GM12878 (cell line): ENCODE results near the gene ILF2. TPM values are rescaled to one million over a fixed set of nuclear protein-coding genes. Genes with fewer than 3 reads are reported as not detected.

Experiments used
- CBX5 ChIP-seq: sonication (generic); IDR thresholded peaks from 2 replicates; pipeline ENCODE4 v1.6.1; 2016; ENCODE audit warnings: low read depth, moderate library complexity, mild to moderate bottlenecking, inconsistent platforms
- CEBPZ ChIP-seq: fragments of 150-350 bp; IDR thresholded peaks from 2 replicates; pipeline ENCODE4 v1.6.1; 2016; ENCODE audit warnings: low read depth, low read length
- HDGF ChIP-seq: fragments of 450-650 bp; IDR thresholded peaks from 2 replicates; pipeline ENCODE4 v1.6.1; 2016; ENCODE audit warnings: antibody characterized with exemption
- JUNB ChIP-seq: IDR thresholded peaks from 2 replicates; pipeline ENCODE4 v1.6.1; 2016; ENCODE audit warnings: antibody characterized with exemption, mild to moderate bottlenecking
- JUND ChIP-seq: IDR thresholded peaks from 2 replicates; pipeline ENCODE4 v1.6.1; 2012; ENCODE audit warnings: low read depth, mild to moderate bottlenecking, low read length, improper control_type of control experiment, moderate library complexity
- NR2F1 ChIP-seq: fragments of 450-650 bp; conservative IDR thresholded peaks from 2 replicates; pipeline ENCODE4 v1.6.1; 2017; ENCODE audit warnings: mild to moderate bottlenecking
- SMAD5 ChIP-seq: IDR thresholded peaks from 2 replicates; pipeline ENCODE4 v1.6.1; 2016; ENCODE audit warnings: antibody characterized with exemption, low read depth
- ZBTB11 ChIP-seq: fragments of 450-650 bp; formaldehyde crosslinking; IDR thresholded peaks from 2 replicates; pipeline ENCODE4 v1.5.0; 2022; ENCODE audit warnings: mild to moderate bottlenecking, missing genetic modification characterization
- microRNA-seq: library from miRNA; unstranded; fragments of <30 nt; microRNA quantifications from one replicate; pipeline ENCODE4, GENCODE V29; 2018
- polyA plus RNA-seq, 11 experiments: library from polyadenylated mRNA; depleted of rRNA in 4 of 11; unstranded in 6 of 11; stranded (reverse) in 5 of 11; fragments of >200 nt; fragmentation: Nextera tagmentation in 4 of 11; fragmentation: Illumina TruSeq in 1 of 11; extraction: Ambion mirVana in 4 of 11; extraction: Trizol in 1 of 11; gene quantifications; 1 replicate in 1 of 11; 2 replicates in 10 of 11; pipeline versions ENCODE4 v1.2.1 to v1.2.3, GENCODE V29; 2011 to 2016; ENCODE audit warnings: inconsistent platforms in 2 of 11, missing spikeins in 2 of 11, low read depth in 1 of 11
- small RNA-seq: library from RNA; depleted of rRNA; stranded (forward); fragments of <200 nt; gene quantifications from one replicate; pipeline ENCODE3, GENCODE V24; 2014
- total RNA-seq, 4 experiments: library from RNA; depleted of rRNA in 3 of 4; stranded (reverse); fragments of >200 nt in 3 of 4; fragmentation: Illumina TruSeq in 1 of 4; extraction: Trizol in 1 of 4; gene quantifications; 2 replicates each; pipeline versions ENCODE4 v1.2.1 to v1.2.3, GENCODE V29; 2013 to 2021

ILF2 gene
- total and polyA plus RNA-seq, 10 of the 15 experiments (the other 5 are each of a cell fraction or from before 2014, with no cell fraction given) = 261 to 520 (median 449) TPM

- TF ChIP-seq CEBPZ = no peak
- TF ChIP-seq SMAD5 = no peak
- no peak for TF ChIP-seq NR2F1
- no peak for TF ChIP-seq JUNB
- no peak for TF ChIP-seq HDGF
- TF ChIP-seq JUND = no peak
- TF ChIP-seq ZBTB11 (CRISPR knock-in tag) = no peak
- no peak for TF ChIP-seq CBX5
Measured at GRCh38 chr1:153612111-153612754, 58.6 kb downstream of the ILF2 start (continued).

Small RNAs within 50 kb of the gene (microRNA-seq; reads per million reads assigned to microRNA genes)
- not detected for gene MIR8083

Small RNAs within 50 kb of the gene (small RNA-seq; reads per million reads assigned to genes)
- not detected for gene MIR8083
- not detected for gene RN7SL372P

Other genes starting within 250 kb of the ILF2 start
Only the 7 nearest of the 15 such genes appear.
- gene S100A14, start 54.7 kb downstream of the ILF2 start, total RNA-seq (2014; rRNA removed) = 0.28 and 0.33 TPM in 2 replicates
- 0.28 TPM in 1 of 2 replicates, not detected in the other for gene S100A14, start 54.7 kb downstream of the ILF2 start, total RNA-seq (2014; rRNA removed; fragmentation: Illumina TruSeq; extraction: Trizol)
- gene S100A14, start 54.7 kb downstream of the ILF2 start, total RNA-seq (2021) = 0.53 and 0.54 TPM in 2 replicates
- gene S100A14, start 54.7 kb downstream of the ILF2 start, polyA plus RNA-seq (2011; rRNA removed) = 0.58 and 0.89 TPM in 2 replicates
- gene S100A14, start 54.7 kb downstream of the ILF2 start, polyA plus RNA-seq (2014; fragmentation: Illumina TruSeq; extraction: Trizol) = 0.35 and 0.46 TPM in 2 replicates
- gene S100A14, start 54.7 kb downstream of the ILF2 start, polyA plus RNA-seq (2014; fragmentation: Nextera tagmentation; extraction: Ambion mirVana) = under 1 TPM in 1 of 2 experiments, not detected in 1; 0.20 TPM
- 0.28 and 0.77 TPM in 2 replicates for gene S100A14, start 54.7 kb downstream of the ILF2 start, polyA plus RNA-seq (2014; rRNA removed)
- gene S100A14, start 54.7 kb downstream of the ILF2 start, polyA plus RNA-seq (2016; fragmentation: Nextera tagmentation; extraction: Ambion mirVana) = not detected
- gene S100A13, start 43.5 kb downstream of the ILF2 start, total RNA-seq (2014; rRNA removed) = 6.2 and 8.1 TPM in 2 replicates
- 7.9 and 9.1 TPM in 2 replicates for gene S100A13, start 43.5 kb downstream of the ILF2 start, total RNA-seq (2014; rRNA removed; fragmentation: Illumina TruSeq; extraction: Trizol)
- gene S100A13, start 43.5 kb downstream of the ILF2 start, total RNA-seq (2021) = 10.3 and 12.8 TPM in 2 replicates
- 5.6 and 6.6 TPM in 2 replicates for gene S100A13, start 43.5 kb downstream of the ILF2 start, polyA plus RNA-seq (2011; rRNA removed)
- gene S100A13, start 43.5 kb downstream of the ILF2 start, polyA plus RNA-seq (2014; fragmentation: Illumina TruSeq; extraction: Trizol) = 10.1 and 10.3 TPM in 2 replicates
- gene S100A13, start 43.5 kb downstream of the ILF2 start, polyA plus RNA-seq (2014; fragmentation: Nextera tagmentation; extraction: Ambion mirVana) = 10 to 100 TPM; 29.7 to 30.9 TPM
- gene S100A13, start 43.5 kb downstream of the ILF2 start, polyA plus RNA-seq (2014; rRNA removed) = 13.0 and 17.1 TPM in 2 replicates
- gene S100A13, start 43.5 kb downstream of the ILF2 start, polyA plus RNA-seq (2016; fragmentation: Nextera tagmentation; extraction: Ambion mirVana) = 1 to 10 TPM; 5.7 to 7.3 TPM
- gene S100A1, start 42.6 kb downstream of the ILF2 start, total RNA-seq (2014; rRNA removed) = not detected in 2 replicates
- gene S100A1, start 42.6 kb downstream of the ILF2 start, total RNA-seq (2014; rRNA removed; fragmentation: Illumina TruSeq; extraction: Trizol) = not detected in 2 replicates
- gene S100A1, start 42.6 kb downstream of the ILF2 start, total RNA-seq (2021) = not detected in 2 replicates
- not detected in 2 replicates for gene S100A1, start 42.6 kb downstream of the ILF2 start, polyA plus RNA-seq (2011; rRNA removed)
- not detected in 2 replicates for gene S100A1, start 42.6 kb downstream of the ILF2 start, polyA plus RNA-seq (2014; fragmentation: Illumina TruSeq; extraction: Trizol)
- gene S100A1, start 42.6 kb downstream of the ILF2 start, polyA plus RNA-seq (2014; fragmentation: Nextera tagmentation; extraction: Ambion mirVana) = under 1 TPM in 1 of 2 experiments, not detected in 1; 0.13 TPM
- gene S100A1, start 42.6 kb downstream of the ILF2 start, polyA plus RNA-seq (2014; rRNA removed) = 0.03 TPM in 1 of 2 replicates, not detected in the other
- gene S100A1, start 42.6 kb downstream of the ILF2 start, polyA plus RNA-seq (2016; fragmentation: Nextera tagmentation; extraction: Ambion mirVana) = under 1 TPM in 1 of 2 experiments, not detected in 1; 0.29 TPM
- gene CHTOP, start 36.9 kb downstream of the ILF2 start, total RNA-seq (2014; rRNA removed) = 48.0 and 48.5 TPM in 2 replicates
- 46.5 and 48.7 TPM in 2 replicates for gene CHTOP, start 36.9 kb downstream of the ILF2 start, total RNA-seq (2014; rRNA removed; fragmentation: Illumina TruSeq; extraction: Trizol)
- 60.1 and 61.5 TPM in 2 replicates for gene CHTOP, start 36.9 kb downstream of the ILF2 start, total RNA-seq (2021)
- 93.8 and 98.9 TPM in 2 replicates for gene CHTOP, start 36.9 kb downstream of the ILF2 start, polyA plus RNA-seq (2011; rRNA removed)
- gene CHTOP, start 36.9 kb downstream of the ILF2 start, polyA plus RNA-seq (2014; fragmentation: Illumina TruSeq; extraction: Trizol) = 47.4 and 51.5 TPM in 2 replicates
- 10 to 100 TPM in 1 of 2 experiments, 1 to 10 TPM in 1; 8.4 to 15.9 TPM for gene CHTOP, start 36.9 kb downstream of the ILF2 start, polyA plus RNA-seq (2014; fragmentation: Nextera tagmentation; extraction: Ambion mirVana)
- 64.5 and 65.4 TPM in 2 replicates for gene CHTOP, start 36.9 kb downstream of the ILF2 start, polyA plus RNA-seq (2014; rRNA removed)
- 10 to 100 TPM; 53.1 to 56.2 TPM for gene CHTOP, start 36.9 kb downstream of the ILF2 start, polyA plus RNA-seq (2016; fragmentation: Nextera tagmentation; extraction: Ambion mirVana)
- gene SNAPIN, start 12.3 kb downstream of the ILF2 start, total RNA-seq (2014; rRNA removed) = 47.1 and 48.3 TPM in 2 replicates
- gene SNAPIN, start 12.3 kb downstream of the ILF2 start, total RNA-seq (2014; rRNA removed; fragmentation: Illumina TruSeq; extraction: Trizol) = 29.7 and 31.4 TPM in 2 replicates
- 25.7 and 30.8 TPM in 2 replicates for gene SNAPIN, start 12.3 kb downstream of the ILF2 start, total RNA-seq (2021)
- 37.8 and 40.6 TPM in 2 replicates for gene SNAPIN, start 12.3 kb downstream of the ILF2 start, polyA plus RNA-seq (2011; rRNA removed)
- 34.5 and 36.6 TPM in 2 replicates for gene SNAPIN, start 12.3 kb downstream of the ILF2 start, polyA plus RNA-seq (2014; fragmentation: Illumina TruSeq; extraction: Trizol)
- 10 to 100 TPM; 12.4 to 25.0 TPM for gene SNAPIN, start 12.3 kb downstream of the ILF2 start, polyA plus RNA-seq (2014; fragmentation: Nextera tagmentation; extraction: Ambion mirVana)
- gene SNAPIN, start 12.3 kb downstream of the ILF2 start, polyA plus RNA-seq (2014; rRNA removed) = 50.9 and 58.5 TPM in 2 replicates
- gene SNAPIN, start 12.3 kb downstream of the ILF2 start, polyA plus RNA-seq (2016; fragmentation: Nextera tagmentation; extraction: Ambion mirVana) = 10 to 100 TPM; 74.5 to 78.1 TPM
- gene NPR1, start 7.7 kb upstream of the ILF2 start, total RNA-seq (2014; rRNA removed) = 0.22 and 0.40 TPM in 2 replicates
- 0.13 and 0.18 TPM in 2 replicates for gene NPR1, start 7.7 kb upstream of the ILF2 start, total RNA-seq (2014; rRNA removed; fragmentation: Illumina TruSeq; extraction: Trizol)
- 0.56 and 0.72 TPM in 2 replicates for gene NPR1, start 7.7 kb upstream of the ILF2 start, total RNA-seq (2021)
- gene NPR1, start 7.7 kb upstream of the ILF2 start, polyA plus RNA-seq (2011; rRNA removed) = 1.3 and 2.1 TPM in 2 replicates
- gene NPR1, start 7.7 kb upstream of the ILF2 start, polyA plus RNA-seq (2014; fragmentation: Illumina TruSeq; extraction: Trizol) = 0.28 TPM in 1 of 2 replicates, not detected in the other
- under 1 TPM in 1 of 2 experiments, not detected in 1; 0.09 TPM for gene NPR1, start 7.7 kb upstream of the ILF2 start, polyA plus RNA-seq (2014; fragmentation: Nextera tagmentation; extraction: Ambion mirVana)
- 0.16 and 0.50 TPM in 2 replicates for gene NPR1, start 7.7 kb upstream of the ILF2 start, polyA plus RNA-seq (2014; rRNA removed)
- under 1 TPM; 0.14 to 0.17 TPM for gene NPR1, start 7.7 kb upstream of the ILF2 start, polyA plus RNA-seq (2016; fragmentation: Nextera tagmentation; extraction: Ambion mirVana)
- 32.7 and 36.1 TPM in 2 replicates for gene INTS3, start 57.1 kb upstream of the ILF2 start, total RNA-seq (2014; rRNA removed)
- gene INTS3, start 57.1 kb upstream of the ILF2 start, total RNA-seq (2014; rRNA removed; fragmentation: Illumina TruSeq; extraction: Trizol) = 25.0 and 25.2 TPM in 2 replicates
- gene INTS3, start 57.1 kb upstream of the ILF2 start, total RNA-seq (2021) = 44.0 and 48.3 TPM in 2 replicates
- gene INTS3, start 57.1 kb upstream of the ILF2 start, polyA plus RNA-seq (2011; rRNA removed) = 78.6 and 87.4 TPM in 2 replicates
- 36.3 and 37.1 TPM in 2 replicates for gene INTS3, start 57.1 kb upstream of the ILF2 start, polyA plus RNA-seq (2014; fragmentation: Illumina TruSeq; extraction: Trizol)
- 10 to 100 TPM; 12.6 to 14.0 TPM for gene INTS3, start 57.1 kb upstream of the ILF2 start, polyA plus RNA-seq (2014; fragmentation: Nextera tagmentation; extraction: Ambion mirVana)
- gene INTS3, start 57.1 kb upstream of the ILF2 start, polyA plus RNA-seq (2014; rRNA removed) = 31.3 and 32.3 TPM in 2 replicates
- gene INTS3, start 57.1 kb upstream of the ILF2 start, polyA plus RNA-seq (2016; fragmentation: Nextera tagmentation; extraction: Ambion mirVana) = 10 to 100 TPM; 28.2 to 30.4 TPM